ENCODE results near the gene GRIN2C. TPM values are rescaled to one million over a fixed set of nuclear protein-coding genes. Genes with fewer than 3 reads are reported as not detected.
"Not testable (repeated sequence)": the region's sequence is repeated elsewhere in the genome, so short reads cannot be mapped to it uniquely, and the experiment has no call there.

Gene GRIN2C
- total and polyA plus RNA-seq, 5 donors, result 30.4 to 62.8 (median 44.9) TPM

DNA sequence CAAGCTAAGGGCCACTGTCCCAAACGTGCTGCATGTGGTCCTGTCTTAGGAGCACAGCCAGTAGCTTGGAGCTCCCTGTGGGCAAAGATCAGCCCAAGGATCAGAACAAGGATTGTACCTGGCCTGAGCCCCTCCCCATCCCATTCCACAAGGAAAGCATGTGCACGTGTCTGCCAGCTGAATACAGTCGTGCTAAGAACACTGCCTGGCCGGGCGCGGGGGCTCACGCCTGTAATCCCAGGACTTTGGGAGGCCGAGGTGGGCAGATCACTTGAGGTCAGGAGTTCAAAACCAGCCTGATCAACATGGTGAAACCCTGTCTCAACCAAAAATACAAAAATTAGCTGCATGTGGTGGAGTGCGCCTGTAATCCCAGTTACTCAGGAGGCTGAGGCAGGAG, 10.3 kb upstream of the GRIN2C start:
- 93% methylated on average over 9 of the region's 9 CpGs for WGBS
- H3K9me3 ChIP-seq (ENCODE audit: control insufficient read depth, low read length); H3K4me3 ChIP-seq (ENCODE audit: low read length); H3K4me1 ChIP-seq (ENCODE audit: control insufficient read depth, insufficient read depth, low read length); H3K27me3 ChIP-seq (ENCODE audit: control insufficient read depth, insufficient read depth); H3K27ac ChIP-seq (ENCODE audit: low read length); ATAC-seq; intact Hi-C loops (cut with DNase I): not testable (repeated sequence)
- peak in 1 of 3 donors; percentile 19 for DNase-seq

GRCh38 chr17:74868908-74869255, 9.2 kb upstream of the GRIN2C start:
- no peak overlapping the region for H3K4me3 ChIP-seq (ENCODE audit: low read length)
- H3K27ac ChIP-seq (ENCODE audit: low read length), result no peak overlapping the region
- intact Hi-C loops (cut with DNase I), result no loop called here
- no peaks in the 10 kb centered on the region for H3K27me3 ChIP-seq (ENCODE audit: control insufficient read depth, insufficient read depth)
- DNase-seq (no peak), ATAC-seq (no peak)
- 90% methylated on average over 6 of the region's 6 CpGs for WGBS
- H3K9me3 ChIP-seq (ENCODE audit: control insufficient read depth, low read length), result no peaks in the 10 kb centered on the region
- no peaks in the 10 kb centered on the region for H3K4me1 ChIP-seq (ENCODE audit: control insufficient read depth, insufficient read depth, low read length)

- intact Hi-C loops (cut with DNase I), result no loop called here
- Histone ChIP-seq H3K27ac (ENCODE audit: low read length) (no peak overlapping the region), H3K4me1 (ENCODE audit: control insufficient read depth, insufficient read depth, low read length) (no peaks in the 10 kb centered on the region), H3K27me3 (ENCODE audit: control insufficient read depth, insufficient read depth) (no peaks in the 10 kb centered on the region), H3K9me3 (ENCODE audit: control insufficient read depth, low read length) (no peaks in the 10 kb centered on the region), H3K4me3 (ENCODE audit: low read length) (no peak overlapping the region)
- ATAC-seq (no peak), DNase-seq (no peak)
- WGBS, result 42% methylated on average over 12 of the region's 12 CpGs
Observed at GRCh38 chr17:74868251-74868907, 8.7 kb upstream of the GRIN2C start.

- WGBS, result 77% methylated on average over 19 of the region's 19 CpGs
- Histone ChIP-seq H3K4me3 (ENCODE audit: low read length) (no peak overlapping the region), H3K9me3 (ENCODE audit: control insufficient read depth, low read length) (no peaks in the 10 kb centered on the region), H3K27ac (ENCODE audit: low read length) (no peak overlapping the region), H3K4me1 (ENCODE audit: control insufficient read depth, insufficient read depth, low read length) (peaks cover 4% of the 10 kb centered on the region), H3K27me3 (ENCODE audit: control insufficient read depth, insufficient read depth) (no peaks in the 10 kb centered on the region)
- no peak for ATAC-seq
- no peak for DNase-seq
- intact Hi-C loops (cut with DNase I), result no loop called here
Observed at GRCh38 chr17:74866198-74866835, 6.6 kb upstream of the GRIN2C start.

DNA sequence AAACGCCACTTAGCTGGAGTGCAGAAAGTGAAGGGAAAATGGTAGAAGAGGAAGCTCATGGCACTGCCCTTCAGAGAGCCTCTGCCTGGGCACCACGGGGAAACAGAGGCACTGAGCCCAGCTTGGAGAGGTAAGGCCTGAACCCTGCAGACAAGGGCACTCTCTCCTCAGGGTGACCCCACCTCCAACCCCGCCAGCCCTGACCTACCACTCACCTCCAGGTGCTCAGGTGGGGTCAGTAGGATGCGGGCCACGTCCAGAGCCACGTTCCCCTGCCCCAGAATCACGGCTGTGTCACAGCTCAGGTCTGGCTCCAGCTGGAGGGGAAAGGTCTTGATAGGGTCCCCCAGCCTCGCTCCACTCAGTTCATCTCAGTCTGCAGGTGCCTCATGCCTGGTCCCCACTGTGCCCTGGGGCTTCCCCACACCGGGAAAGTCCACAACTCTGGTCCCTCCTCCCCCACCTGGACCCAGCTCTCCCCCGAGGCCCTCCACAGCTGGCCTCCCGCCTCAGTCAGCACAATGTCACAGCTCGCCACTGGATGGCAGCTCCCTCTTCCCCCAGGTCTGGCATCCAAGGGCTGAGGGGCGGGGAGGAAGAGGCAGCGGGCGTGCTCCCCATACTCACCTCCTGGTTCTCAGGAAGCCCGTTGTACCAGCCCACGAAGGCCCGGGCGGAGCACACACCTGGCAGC, 6.0 kb upstream of the GRIN2C start:
- H3K27ac ChIP-seq (ENCODE audit: low read length), result no peak overlapping the region
- no peaks in the 10 kb centered on the region for H3K27me3 ChIP-seq (ENCODE audit: control insufficient read depth, insufficient read depth)
- DNase-seq (no peak), ATAC-seq (no peak)
- intact Hi-C loops (cut with DNase I), result loop anchor here in 1 of 4 donors (2.0 kb wide), 1 partner anchor 75 kb away; no protein-coding TSS in a partner anchor
- H3K9me3 ChIP-seq (ENCODE audit: control insufficient read depth, low read length), result no peaks in the 10 kb centered on the region
- H3K4me3 ChIP-seq (ENCODE audit: low read length), result no peak overlapping the region
- peaks cover 4% of the 10 kb centered on the region for H3K4me1 ChIP-seq (ENCODE audit: control insufficient read depth, insufficient read depth, low read length)
- 80% methylated on average over 19 of the region's 19 CpGs for WGBS

GRCh38 chr17:74864866-74865395, 5.2 kb upstream of the GRIN2C start:
- intact Hi-C loops (cut with DNase I), result loop anchor here (2.0 to 5.0 kb wide), 4 partner anchors 53 to 118 kb away; partner anchors contain the start of gene NHERF1 (in 1 of the 4)
- peak; percentile 30 to 47 for ATAC-seq

GRCh38 chr17:74864297-74864865, 4.7 kb upstream of the GRIN2C start:
- no peak for ATAC-seq
- no peak overlapping the region for H3K27ac ChIP-seq (ENCODE audit: low read length)
- H3K9me3 ChIP-seq (ENCODE audit: control insufficient read depth, low read length), result no peaks in the 10 kb centered on the region
- 89% methylated on average over 15 of the region's 15 CpGs for WGBS
- DNase-seq, result peak in 1 of 3 donors; percentile 63
- no peaks in the 10 kb centered on the region for H3K27me3 ChIP-seq (ENCODE audit: control insufficient read depth, insufficient read depth)
- intact Hi-C loops (cut with DNase I), result loop anchor here (2.0 to 5.0 kb wide), 4 partner anchors 52 to 117 kb away; partner anchors contain the start of gene NHERF1 (in 1 of the 4)
- H3K4me3 ChIP-seq (ENCODE audit: low read length), result no peak overlapping the region
- H3K4me1 ChIP-seq (ENCODE audit: control insufficient read depth, insufficient read depth, low read length), result peaks cover 4% of the 10 kb centered on the region

More at GRCh38 chr17:74864866-74865395, 5.2 kb upstream of the GRIN2C start:
- Histone ChIP-seq H3K27ac (ENCODE audit: low read length) (no peak overlapping the region), H3K4me3 (ENCODE audit: low read length) (no peak overlapping the region), H3K4me1 (ENCODE audit: control insufficient read depth, insufficient read depth, low read length) (peaks cover 4% of the 10 kb centered on the region), H3K27me3 (ENCODE audit: control insufficient read depth, insufficient read depth) (no peaks in the 10 kb centered on the region), H3K9me3 (ENCODE audit: control insufficient read depth, low read length) (no peaks in the 10 kb centered on the region)
- 21% methylated on average over 11 of the region's 11 CpGs for WGBS
- peak; percentile 71 to 90 (median 89) for DNase-seq

GRCh38 chr17:74863420-74864296, 4.0 kb upstream of the GRIN2C start:
- peaks cover 4% of the 10 kb centered on the region for H3K4me1 ChIP-seq (ENCODE audit: control insufficient read depth, insufficient read depth, low read length)
- no peak for DNase-seq
- 87% methylated on average over 25 of the region's 25 CpGs for WGBS
- no peak overlapping the region for H3K4me3 ChIP-seq (ENCODE audit: low read length)
- ATAC-seq, result no peak
- H3K27ac ChIP-seq (ENCODE audit: low read length), result no peak overlapping the region
- intact Hi-C loops (cut with DNase I), result loop anchor here (2.0 to 5.0 kb wide), 5 partner anchors 51 to 119 kb away; partner anchors contain the start of gene NHERF1 (in 1 of the 4)
- H3K27me3 ChIP-seq (ENCODE audit: control insufficient read depth, insufficient read depth), result no peaks in the 10 kb centered on the region
- no peaks in the 10 kb centered on the region for H3K9me3 ChIP-seq (ENCODE audit: control insufficient read depth, low read length)

GRCh38 chr17:74862919-74863318, 3.2 kb upstream of the GRIN2C start:
- ATAC-seq (no peak), DNase-seq (no peak)
- peaks cover 4% of the 10 kb centered on the region for H3K4me1 ChIP-seq (ENCODE audit: control insufficient read depth, insufficient read depth, low read length)
- no peaks in the 10 kb centered on the region for H3K9me3 ChIP-seq (ENCODE audit: control insufficient read depth, low read length)
- no peak overlapping the region for H3K4me3 ChIP-seq (ENCODE audit: low read length)
- intact Hi-C loops (cut with DNase I), result loop anchor here (2.0 to 5.0 kb wide), 5 partner anchors 51 to 118 kb away; partner anchors contain the start of gene NHERF1 (in 1 of the 4)
- H3K27me3 ChIP-seq (ENCODE audit: control insufficient read depth, insufficient read depth), result no peaks in the 10 kb centered on the region
- WGBS, result 84% methylated on average over 6 of the region's 6 CpGs
- H3K27ac ChIP-seq (ENCODE audit: low read length), result no peak overlapping the region

Measured in right cardiac atrium (tissue), 5 donors.